Epidermal melanocyte (primary cell): ENCODE data around the gene PDGFRB.

Source experiments
- DNase-seq: peaks from one replicate; pipeline ENCODE4 v3.0.0; 2011; ENCODE audit warnings: low spot score; ENCODE audit not compliant: insufficient read length

The PDGFRB gene

DNA sequence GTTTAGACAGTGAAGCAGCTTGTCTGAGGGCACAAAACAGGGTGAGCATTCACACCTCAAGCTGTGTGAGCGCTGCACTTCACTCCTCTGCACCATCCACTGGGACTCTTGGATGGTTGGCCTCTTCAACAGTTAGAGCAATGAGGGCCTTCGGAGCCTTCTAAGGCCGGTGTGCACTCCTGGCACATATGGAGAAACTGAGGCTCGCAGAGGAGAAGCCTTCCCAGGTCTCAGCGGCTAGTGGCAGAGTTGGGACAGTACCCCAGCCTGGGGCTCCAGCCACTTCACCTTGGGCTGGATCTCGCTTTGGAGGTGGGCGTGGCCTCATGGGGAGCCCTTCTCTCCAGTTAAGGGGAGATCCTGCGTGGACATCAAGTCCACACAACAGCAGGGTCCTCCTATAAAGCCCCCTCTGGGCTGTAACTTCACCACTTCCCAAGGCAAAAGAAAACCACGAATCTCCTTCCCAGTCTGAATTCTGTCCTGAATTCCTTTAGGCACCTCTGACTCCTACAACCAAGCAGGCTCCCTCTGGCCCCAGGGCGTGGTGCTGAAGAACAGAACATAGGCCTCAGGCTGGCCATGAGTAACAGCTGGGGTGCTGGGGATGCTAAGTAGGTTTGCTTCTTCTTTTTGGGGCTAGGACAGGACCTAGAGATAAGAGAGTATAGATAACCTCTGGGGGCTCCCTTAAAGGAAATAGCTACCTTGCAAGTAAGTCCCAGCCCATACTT is 38.8 kb downstream of the PDGFRB start:
- no peak for DNase-seq

DNA sequence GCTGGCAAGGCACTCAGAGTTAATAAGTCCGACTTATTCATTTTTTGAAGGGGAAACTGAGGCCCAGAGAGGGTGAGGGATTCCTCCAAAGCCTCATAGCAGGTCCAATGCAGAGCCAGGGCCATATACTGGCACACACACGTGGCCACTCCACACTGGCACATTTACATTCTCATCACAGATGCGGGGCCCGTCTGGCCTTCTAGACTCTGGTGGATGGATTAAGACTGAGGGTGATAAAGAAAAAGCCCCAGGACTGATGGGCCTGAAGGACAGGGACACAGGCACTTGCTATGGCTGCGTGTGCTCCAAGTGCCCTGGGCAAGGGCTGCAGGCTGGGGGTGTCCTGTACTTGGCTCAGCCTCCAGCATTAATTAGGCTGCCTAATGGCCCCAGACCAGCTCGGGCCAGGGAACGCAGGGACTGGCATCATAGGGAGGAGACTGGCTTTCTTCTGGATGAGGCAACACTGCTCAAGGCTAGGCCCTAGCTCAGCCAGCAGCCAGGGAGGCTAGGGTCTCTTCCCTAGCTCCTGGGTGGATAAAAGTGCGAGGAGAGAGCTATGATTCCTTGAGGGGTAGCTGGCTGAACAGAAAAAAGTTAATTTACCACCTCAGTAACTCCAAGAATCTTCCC is 40.8 kb downstream of the PDGFRB start:
- no peak for DNase-seq

DNA sequence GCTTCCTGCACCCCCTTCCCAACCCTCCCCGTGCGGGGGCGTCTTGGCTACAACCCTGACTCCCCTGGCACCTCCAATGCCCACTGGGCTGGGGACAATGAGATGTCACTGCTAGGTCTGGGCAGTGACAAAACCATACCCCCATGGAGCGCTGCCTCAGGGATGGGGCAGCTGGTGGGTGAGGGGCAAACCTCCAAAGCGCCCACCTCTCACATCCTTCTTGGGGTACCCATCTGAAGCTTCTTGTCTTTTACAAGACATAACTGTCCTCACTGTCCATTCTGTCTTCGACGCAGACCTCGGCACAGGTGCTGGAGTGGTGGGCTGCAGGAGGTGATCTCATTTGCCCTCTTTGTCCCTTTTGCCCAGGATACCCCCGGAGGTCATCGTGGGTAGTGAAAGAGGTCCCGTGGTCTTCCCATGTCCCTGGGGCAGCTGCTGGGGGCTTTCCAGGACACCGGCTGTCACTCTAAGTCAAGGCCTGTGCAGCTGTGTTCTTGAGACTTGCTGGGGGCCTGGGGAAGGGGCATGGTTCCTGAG is 41.5 kb downstream of the PDGFRB start:
- DNase-seq: no peak

DNA sequence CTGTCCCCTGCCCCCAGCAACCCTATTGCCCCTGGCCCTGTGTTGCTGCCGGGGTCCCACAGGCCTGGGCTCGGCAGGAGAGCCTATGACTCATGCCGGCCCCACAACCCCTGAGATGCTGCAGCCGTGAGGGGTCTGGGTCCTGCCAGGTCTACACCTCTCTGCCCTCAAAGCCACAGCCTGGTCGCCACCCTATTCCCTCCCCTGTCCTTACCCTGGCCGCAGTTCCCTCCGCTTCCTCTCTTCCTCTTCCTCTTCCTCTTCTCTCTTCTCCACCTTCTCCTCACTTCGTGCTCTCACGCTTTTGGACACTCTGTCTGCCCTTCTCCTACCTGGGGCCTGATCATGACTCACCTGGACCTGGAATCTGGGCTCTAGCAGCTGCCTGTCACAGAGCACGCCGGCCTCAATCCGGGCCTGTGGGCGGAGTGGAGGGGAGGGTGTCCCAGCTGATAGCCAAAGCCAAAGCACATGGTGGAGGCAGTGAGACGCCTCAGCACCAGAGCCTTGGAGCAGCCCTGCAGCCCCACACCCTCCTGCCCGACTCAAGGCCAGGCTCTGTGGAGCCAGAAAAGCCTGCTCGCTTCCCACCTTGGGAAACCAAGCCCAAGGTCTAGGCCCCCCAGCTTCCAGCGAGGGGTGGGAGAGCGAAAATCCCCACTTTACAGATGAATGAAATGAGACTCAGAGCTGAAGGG is 42.4 kb downstream of the PDGFRB start:
- no peak for DNase-seq

DNA sequence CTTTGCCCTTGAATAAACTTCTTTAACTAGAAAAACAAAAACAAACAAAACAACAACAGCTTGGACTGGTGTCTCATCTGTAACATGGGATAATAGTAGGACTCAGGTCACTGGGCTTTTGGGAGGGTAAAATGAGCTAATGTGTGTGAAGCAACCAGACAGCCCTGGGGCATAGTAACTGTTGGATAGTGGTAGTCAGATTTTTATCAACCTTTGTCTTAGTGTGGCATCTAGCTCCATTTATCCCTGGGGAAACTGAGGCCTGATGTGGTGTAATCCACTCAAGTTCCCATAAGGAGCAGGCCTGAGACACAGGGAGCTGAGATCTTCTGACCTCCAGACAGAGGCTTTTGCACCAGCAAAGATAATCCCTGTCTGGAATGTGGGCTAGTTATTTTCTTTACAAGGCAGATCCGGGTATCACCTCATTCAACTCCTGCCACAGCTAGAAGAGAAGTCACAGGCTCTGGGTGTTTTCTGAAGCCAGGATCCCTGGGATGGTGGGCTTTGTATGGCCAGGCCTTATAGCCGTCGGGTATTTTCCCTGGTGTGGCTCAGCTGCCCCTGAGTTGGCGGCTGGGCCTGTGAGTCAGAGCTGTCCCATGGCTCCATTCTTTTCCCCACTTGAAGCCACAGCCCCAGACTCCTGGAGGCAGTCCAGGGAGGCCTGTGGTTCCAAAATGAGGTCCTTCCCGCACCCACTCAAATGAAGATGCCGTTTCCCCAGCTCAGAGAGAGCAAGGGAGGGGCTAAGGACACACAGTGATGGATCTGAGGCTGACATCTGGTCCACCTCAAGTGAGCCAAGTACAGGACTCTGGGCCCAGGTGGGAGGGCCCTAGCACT is 43.2 kb downstream of the PDGFRB start:
- DNase-seq: peak; percentile 59

DNA sequence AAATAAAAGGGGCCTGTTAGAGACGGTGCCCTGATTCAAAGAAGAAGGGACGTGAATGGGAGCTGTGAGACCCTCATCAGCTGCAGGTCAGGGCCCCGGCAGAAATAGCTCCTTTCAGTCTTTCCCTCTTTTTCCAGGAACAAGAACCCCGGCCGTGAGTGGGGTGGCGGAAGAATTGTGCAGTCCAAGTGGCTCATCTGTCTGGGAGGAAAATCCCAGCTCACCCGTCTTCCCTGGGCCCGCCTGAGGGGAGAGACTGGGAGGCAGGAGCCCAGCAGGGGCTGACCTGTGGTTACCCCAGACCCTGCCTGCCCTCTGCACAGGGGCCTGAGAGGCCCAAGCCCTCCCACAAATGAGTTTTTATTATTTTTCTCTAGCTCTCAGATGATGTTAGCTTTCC is 44.5 kb downstream of the PDGFRB start:
- DNase-seq: no peak

DNA sequence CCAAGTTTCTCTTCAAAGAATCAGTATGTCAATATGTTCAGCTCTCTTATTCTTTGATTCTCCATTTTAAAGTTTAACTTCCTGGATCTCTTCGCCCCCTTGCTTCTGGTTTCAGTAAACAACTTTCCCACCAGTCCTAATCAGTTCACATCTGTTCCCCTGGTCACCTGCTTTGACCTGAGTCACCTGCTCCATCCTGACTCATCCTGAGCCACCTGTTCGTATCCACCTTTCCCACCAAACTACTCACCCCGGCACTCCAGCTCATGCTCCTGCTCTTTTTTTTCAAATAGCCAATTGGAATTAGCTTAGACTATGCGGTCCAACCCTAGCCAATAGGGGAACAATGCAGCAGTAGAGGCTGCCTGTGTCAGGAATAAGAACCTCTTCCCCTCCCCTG is 45.7 kb downstream of the PDGFRB start:
- no peak for DNase-seq

DNA sequence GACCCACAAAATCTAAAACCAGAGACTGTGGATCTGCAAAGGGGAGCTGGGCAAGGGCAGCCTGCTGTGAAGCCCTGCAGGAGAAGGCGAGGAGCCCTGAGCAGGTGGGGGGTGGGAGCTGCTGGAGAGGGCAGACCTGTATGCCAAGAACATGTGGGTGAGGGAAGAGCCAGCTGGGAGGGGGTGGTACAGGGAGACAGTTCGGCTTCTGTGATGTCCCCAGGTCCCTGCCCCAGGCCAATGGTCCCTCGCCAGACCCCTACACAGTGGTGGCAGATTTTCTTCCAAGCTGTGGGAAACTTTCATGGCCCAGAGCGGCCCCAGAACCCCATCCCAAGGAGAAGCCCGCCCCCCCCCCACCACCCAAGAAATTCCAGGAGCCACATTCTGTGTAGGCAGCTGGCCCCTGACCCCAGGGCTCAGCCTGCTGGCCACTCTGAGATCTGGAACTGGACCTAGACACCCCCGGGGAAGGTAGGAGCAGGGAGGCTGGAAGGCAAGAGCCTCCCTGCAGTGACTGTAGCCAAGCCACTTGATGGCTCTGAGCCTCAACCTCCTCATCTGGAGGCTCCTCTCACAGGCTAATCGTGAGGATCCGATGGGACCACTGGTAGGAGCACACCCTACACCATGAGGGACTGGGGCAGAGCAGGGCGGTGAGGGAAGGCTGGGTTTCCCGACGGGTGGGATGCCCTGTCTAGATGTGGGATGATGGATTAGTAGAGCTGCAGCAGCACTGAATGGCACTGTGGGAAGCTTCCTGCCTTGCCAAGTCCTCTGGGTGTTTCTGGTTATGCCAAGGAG is 46.7 kb downstream of the PDGFRB start:
- DNase-seq: peak; percentile 7

DNA sequence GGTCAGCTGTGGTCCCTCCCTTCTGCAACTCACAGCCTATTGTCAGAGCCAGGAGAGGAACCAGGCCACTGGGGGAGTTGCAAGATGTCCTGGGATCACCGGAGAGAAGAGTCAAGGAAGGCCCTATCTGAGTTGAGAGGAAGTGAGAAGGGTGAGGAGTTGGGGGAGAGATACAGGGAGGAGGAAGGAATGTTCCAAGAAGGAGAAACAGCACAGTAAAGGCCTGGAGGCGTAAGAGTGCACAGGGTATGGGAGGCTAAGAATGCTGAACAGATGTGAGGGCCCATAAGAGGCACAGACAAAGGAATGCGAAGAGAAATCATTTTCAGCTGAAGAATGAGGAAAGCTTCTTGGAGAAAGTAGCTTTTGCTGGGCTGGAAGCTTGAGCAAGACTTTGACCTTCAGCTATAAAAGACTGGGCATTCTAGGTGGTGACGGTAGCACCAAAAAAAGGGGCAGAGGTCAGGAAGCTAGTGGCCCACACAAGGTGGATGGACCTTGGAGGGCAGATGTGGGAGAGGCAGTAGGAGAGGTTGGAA is 47.7 kb downstream of the PDGFRB start:
- peak; percentile 72 for DNase-seq

DNA sequence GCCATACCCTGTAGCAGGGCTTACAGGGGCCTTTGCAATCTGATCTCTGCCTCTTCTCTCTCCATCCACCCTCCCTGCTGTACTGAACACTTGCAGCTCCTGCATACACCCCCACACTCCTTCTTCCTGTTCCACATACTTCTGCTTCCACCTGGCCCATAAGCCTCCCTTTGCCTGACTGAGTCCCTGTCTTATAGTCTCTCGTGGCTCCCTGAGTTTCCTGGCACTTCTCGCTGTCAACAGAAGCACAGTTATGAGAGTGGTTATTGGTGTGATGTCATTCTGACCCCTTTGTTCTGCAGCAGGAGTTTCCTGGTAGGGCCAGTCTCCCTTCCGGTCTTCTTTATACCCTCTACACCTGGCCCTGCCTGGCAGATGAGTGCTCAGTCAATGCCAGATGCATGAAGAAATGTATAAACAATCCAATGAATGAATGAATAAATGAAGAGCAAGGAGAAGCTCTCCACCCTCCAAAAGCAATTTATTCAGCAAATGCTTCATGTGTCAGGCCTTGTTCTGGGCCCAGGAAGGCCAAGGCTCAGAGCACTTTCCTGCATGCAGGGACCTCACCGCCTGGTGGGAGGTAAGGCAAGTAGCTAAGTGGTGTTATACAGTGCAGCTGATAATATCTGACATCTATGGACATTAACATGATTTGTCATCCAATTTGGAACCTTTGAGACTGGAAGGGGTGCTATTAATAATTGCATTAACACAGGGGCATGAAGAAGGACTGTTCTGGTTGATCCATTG is 48.8 kb downstream of the PDGFRB start:
- peak; percentile 3 for DNase-seq

DNA sequence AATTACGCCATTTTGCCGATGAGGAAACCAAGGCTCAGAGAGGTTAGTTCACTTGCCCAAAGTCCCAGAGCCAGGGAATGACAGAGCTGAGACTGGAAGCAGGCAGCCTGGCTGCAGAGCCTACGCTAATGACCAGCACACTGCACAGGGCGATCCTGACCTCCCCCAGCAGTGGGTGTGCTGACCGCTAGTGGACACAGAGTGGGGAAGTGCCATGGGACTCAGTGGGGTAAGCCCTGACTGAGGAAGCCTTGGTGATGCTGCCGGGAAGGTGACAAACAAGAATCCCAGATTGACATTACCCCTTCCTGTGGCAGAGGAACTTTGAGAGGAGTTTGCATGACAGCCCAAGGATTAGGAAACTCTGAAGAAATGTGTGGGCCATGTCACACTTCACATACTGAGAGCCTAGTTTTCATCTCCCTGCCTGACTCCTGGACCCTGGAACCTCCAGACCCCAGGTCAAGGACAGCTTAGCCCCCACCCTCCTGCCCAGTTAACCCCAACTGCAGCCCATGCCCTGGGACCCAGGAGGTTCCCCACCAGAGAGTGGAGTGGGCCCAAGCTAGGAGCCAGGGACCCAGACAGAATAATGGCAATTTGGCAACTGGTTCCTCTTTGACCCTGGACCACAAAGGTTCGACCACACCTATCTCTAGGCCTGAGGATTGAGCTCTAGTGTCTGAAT is 49.6 kb downstream of the PDGFRB start:
- DNase-seq: peak; percentile 4

DNA sequence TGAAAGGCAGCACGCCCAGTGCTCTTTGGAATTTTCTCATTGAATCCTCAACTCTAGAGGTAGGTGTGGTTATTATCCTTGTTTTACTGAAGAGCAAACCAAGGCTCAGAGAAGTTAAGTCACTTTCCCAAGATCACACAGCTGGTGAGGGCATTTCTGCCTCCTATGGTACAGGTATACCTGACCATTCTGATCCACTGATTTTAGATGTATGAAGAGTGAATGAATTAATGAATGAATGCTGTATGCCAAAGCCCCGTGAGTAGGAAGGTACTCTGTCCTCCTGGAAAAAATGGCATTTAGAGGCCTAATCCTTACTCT is 51.1 kb downstream of the PDGFRB start:
- no peak for DNase-seq

DNA sequence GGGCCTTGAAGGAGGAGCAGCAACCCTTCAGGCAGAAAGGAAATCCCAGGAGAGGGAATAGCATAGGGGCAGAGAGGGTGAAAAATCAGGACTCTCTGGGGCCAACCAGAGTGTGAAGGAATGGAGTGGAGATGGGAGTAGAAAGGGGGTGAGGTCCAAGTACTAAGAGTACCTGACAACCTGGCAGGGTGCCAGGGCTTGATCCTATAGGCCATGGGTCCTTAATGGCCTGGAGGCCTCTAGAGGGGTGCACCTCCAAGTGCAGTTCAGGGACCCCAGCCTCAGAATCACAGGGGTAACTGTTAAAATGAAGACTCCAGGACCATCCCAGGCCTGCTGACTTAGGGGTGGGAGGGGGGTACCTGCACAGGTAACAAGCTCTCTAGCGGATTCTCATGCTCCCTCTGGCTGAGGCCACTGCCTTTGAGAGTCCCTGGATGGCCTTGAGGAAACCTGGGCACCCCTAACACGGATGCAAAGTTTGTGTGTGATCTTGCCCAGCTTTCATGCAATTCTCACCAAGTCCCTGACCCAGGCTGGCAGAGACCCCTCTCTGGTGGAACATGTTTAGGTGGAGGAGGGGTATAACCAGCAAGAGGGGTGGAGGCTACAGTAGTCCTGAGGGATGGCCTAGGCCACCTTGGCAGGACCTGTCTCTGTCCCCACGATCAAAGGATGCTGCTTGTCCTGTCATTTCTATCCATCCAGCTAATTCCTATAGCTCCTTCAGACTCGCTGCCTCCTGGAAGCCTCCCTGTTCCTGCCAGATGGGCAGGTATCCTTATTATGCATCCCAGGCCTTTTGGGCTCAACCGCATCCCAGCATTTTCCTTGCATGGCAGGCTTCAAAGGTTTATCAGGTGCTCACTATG is 51.7 kb downstream of the PDGFRB start:
- peak; percentile 6 for DNase-seq

DNA sequence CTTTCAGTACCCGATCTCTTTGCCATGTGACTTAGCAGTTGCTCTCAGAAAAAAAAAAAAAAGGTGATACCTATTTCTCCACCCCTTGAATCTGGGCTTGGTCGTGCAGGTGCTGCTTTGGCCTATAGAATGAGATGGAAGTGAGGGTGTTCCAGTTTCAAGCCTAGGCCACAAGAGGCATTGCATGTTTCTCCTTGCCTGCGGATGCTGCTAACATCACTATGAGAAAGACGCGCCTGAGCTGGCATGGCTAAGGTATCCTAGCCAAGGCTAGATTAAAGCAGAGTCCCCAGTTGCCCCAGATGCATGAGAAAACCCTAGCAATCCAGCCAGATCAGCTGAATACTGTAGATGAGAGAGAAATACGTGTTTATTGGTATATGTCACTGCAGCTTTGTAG is 54.6 kb downstream of the PDGFRB start:
- DNase-seq: no peak

DNA sequence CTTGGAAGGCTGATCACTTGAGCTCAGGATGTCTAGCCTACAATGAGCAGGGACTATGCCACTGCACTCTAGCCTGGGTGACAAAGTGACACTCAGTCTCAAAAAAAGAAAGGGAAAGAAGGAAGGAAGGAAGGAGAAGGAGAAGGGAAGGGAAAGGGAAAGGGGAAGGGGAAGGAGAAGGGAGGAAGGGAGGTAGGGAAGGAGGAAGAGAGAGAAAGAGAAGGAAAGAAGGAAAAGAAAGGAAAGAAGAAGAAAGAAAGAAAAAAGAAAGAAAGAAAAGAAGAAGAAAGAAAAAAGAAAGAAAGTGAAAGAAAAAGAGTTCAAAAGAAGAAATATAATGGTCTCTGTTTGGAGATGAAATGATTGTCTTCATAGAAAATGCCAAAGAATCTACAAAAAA is 58.5 kb downstream of the PDGFRB start:
- no peak for DNase-seq

DNA sequence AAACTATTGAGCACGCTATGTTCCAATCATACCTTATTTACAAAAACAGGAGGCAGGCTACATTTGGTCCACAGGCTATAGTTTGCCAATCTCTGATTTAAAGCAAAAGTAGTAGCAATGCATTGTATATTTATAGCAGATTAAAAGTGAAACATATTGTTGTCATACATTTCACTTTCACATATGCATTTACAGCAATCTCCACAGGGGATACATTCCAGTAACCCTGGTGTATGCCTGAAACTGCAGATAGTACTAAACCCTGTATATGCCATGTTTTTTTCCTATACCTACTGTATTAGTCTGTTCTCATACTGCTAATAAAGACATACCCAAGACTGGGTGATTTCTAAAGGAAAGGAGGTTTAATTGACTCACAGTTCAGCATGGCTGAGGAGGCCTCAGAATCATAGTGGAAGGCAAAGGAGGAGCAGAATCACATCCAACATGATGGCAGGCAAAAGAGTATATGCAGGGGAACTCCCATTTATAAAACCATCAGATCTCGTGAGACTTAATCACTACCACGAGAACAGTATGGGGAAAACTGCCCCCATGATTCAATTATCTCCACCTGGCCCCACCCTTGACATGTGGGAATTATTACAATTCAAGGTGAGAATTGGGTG is 63.4 kb downstream of the PDGFRB start:
- DNase-seq: no peak

DNA sequence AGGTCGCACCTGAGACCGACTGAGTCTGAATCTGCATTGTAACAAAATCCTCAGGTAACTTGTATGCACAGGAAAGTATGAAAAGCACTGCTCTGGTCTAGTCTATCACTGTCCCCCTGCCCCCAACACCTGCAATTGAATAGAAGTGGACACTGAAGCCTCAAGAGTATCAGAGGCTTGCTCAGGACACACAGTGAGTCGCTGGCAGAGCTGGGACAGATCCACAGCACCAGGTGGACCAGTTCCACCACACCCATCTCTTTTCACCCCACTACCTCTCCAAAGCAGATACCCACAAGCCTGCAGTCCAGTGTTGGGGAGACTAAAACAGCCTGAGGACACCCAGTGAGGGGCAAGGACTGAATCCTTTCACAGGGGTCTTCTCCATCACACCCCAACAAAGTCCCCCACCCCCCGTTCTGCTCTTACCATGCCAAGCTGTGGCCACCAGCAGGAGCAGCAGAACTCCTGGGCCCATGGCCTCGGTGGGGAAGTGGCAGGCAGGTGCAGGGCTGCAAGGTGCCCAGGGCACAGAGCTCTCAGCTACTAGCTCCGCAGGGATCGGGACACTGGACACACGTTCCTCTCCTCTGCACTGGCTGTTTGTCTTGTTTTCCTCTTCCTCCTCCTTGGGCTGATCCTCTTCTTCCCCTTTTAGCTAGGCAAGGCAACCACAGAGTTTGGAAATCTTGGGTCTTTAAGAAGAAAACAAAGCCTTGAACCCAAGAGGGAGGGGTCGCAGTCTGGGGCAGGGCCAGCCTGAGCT is 69.5 kb downstream of the PDGFRB start, which contains the start of gene CSF1R:
CSF1R (minus strand) TSS at position 605 of the 766 bp plus-strand sequence; CDS start at position 478, 127 bp downstream.
- DNase-seq: no peak
